NOMO-1 (cell line): ENCODE data around the gene GPR107.

ENCODE experiments used
- DNase-seq, 2 experiments: peaks; one replicate each; lab custom pipeline; 2025; ENCODE audit not compliant: unreplicated experiment in 2 of 2; lab: John Stamatoyannopoulos, UW

The GPR107 gene

DNA sequence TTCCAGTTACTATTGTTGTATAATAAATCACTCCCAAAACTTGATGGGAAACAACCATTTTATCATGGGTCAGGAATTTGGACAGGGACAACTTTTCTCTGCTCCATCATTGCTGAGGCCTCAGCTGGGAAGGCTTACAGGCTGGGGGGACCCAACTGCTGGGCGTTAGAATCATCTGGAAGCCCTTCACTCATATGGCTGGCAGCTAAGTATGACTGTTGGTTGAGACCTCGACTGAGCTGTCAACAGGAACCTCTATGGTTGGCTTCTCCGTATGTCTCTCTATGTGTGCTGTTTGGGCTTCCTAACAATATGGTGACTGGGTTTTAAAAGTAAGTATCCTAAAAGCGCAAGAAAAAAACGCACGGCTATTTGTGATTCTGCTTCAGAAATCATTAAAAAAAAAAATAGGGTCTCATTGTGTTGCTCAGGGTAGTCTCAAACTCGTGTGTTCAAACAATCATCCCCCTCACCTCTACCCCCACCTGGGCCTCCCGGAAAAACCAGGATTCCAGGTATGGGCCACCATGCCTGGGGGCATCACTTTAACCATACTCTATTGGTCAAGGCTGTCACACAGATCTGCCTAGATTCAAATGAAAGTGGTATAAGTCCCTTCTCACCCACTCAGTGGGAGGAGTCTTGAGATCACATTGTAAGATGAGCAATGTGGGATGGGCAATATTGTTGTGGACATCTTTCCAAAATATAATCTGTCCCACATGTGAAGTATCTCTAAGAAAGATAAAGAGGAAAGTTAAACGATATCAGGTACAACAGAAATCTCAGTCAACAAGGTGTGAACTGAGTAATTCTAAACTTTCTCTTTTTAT, 26.0 kb upstream of the GPR107 start:
- DNase-seq, result no peak

DNA sequence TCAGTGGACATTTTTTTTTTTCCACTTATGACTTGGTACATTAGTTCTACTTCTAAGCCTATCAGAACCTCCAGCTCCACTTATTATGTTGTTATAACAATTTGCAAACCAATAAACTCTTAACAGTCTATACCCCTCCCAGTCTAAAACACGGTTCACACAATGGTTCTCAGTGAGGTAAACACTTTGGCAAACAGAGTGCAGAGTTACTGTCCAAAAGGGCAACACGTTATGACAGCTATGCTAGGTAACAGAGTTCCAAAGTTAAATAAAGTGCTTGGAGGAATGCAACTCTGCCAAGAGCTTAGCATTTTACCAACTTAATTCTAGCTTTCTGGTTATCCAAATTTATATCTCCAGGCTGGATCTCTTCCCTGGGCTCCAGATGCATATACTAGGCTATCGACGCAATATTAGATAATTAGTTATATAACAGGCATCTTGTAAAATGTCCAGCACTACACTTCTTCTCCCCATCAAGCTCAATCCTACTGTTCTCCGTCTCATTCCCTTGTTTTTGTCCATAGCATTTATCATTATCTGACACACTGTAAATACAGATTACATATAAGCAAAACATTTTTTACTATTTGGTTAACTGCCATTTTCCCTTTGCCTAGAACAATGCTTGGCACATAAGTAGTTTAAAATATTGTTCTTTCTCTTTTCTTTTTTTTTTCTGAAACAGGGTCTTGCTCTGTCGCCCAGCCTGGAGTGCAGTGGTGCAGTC, 25.0 kb upstream of the GPR107 start:
- no peak for DNase-seq

DNA sequence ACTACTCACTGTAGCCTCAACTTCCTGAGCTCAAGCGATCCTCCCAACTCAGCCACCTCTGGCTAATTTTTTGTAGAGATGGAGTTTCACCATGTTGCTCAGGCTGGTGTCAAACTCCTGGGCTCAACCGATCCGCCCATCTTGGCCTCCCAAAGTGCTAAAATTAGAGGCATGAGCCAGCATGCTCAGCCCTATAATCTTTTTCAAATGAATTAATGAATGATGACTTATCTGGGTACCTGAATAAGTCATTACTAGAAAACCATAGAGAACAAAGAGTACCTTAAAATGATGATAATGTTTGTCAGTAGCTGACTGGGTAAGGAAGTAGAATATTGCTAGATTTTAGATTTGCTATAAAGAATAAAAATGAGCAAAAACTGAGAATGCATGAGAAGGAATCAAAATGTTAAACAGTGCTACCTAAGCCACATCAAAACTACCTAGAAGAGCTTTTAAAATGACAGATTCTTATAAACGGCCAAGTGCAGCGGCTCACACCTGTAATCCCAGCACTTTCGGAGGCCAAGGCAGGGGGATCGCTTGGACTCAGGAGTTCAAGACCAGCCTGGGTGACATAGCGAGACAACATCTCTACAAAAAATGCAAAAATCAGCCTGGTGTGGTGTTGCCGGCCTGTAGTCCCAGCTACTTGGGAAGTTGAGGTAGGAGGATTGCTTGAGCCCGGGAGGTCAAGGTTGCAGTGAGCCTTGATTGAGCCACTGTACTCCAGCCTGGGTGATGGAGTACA, 24.3 kb upstream of the GPR107 start:
- DNase-seq, result no peak

DNA sequence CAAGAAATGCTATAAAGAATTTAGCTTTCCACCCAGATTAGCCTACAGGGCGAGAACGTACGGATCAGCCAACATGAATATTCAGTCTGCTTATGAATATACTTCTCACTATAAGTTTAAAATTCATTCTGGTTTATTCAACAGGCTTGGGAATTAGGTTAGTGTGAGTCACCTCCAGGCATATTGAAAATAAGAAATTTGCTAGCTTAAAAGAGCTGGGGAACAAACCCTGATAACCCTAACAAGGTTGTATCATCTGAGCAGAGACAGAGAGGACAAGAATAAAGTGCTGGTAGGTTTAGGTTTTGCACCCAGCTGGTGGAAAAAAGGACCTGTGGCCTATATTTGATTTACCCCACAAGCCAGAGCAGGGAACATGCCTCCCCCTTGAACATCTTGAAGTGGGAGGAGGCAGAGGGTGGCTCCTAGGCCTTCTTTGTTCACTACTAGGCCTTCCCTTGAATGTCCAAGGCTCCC, 23.0 kb upstream of the GPR107 start:
- DNase-seq, result no peak

DNA sequence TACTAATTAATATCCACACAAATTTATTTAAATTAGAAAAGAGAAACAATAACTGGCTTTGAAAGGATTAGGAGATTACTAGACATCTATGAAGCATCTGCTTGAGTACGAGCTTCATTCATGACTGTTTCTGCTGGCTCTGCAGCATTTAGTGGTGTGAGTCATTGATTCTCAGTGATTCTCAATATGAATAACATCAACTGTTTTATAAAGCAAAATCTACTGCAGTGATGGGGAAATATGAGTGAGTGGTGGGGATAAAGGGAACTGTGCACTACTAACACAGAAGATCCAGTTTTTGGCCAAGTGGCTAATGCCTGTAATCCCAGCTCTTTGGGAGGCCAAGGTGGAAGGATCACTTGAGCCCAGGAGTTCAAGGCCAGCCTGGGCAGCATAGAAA, 19.1 kb upstream of the GPR107 start:
- DNase-seq, result peak in 1 of 2 experiments; percentile 28

DNA sequence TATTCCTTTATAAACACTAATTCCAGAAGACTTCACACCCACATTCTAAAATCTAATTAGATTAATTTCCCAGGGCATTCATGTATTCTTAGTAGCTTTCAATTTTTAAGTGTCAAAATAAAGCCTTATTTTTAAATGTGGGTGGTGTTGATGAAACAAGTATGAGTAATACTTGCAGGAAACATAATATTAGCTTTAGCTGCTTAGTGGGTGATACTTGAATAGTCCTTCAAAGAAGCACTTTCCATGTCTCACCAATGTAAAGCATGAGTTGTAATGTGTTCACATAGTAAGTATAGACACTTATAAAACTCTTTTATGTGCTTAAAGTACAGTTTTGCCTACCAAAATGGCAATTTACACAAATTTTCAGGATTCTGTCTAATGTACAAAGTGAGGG, 17.6 kb upstream of the GPR107 start:
- DNase-seq, result no peak

DNA sequence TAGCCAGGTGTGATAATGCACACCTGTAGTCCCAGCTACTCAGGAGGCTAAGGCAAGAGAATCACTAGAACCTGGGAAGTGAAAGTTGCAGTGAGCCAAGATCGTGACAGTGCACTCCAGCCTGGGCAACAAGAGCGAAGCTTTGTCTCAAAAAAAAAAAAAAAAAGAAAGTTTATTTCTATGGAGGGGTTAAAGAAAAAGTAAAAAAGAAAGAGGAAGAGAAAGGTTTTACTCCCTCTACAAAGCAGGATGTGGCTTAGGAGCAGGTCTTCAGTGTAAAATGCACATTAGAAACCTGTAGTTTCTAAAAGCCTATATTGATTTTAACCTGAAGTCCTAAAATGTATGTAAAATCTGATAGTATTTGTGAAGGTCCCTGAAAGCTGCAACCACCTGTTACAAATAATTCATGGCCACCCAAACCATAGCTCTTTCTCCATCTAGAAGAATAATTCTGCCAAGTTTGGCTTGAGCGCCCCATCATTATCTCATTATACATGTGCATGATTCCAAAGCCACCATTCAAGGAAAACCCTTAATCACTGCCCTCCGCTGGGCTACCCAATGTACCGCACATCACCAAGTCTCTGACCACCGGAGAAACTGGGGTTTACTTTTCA, 14.1 kb upstream of the GPR107 start:
- DNase-seq, result peak; percentile 51 to 74

DNA sequence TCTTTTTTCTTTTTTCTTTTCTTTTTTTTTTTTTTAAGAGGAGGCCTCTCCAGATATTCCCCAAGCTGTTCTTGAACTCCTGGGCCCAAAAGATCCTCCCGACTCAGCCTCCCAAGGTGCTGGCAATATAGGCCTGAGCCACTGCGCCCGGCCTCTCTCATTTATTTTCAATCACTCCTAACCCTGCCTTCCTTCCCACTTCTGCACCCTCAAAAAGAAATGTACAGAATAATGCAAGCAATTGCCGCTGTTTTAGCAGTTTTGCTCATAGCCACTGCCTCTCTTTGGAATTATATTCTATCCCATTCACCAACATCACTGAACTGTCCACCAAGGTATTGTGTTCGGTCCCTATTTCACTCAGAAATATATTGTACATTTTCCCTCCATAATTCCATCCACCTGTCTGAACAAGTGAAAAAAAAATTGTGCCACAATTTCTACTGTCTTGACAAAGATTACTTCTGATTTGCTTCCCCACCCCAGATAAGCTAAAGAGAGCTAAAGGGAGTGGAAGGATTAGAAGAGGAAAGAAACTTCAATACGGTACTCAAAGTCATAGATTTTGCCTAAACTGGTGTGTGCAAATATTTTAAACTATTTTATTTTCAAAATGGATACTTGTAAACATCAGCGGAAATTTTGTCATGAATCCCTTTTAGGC, 12.6 kb upstream of the GPR107 start:
- no peak for DNase-seq

DNA sequence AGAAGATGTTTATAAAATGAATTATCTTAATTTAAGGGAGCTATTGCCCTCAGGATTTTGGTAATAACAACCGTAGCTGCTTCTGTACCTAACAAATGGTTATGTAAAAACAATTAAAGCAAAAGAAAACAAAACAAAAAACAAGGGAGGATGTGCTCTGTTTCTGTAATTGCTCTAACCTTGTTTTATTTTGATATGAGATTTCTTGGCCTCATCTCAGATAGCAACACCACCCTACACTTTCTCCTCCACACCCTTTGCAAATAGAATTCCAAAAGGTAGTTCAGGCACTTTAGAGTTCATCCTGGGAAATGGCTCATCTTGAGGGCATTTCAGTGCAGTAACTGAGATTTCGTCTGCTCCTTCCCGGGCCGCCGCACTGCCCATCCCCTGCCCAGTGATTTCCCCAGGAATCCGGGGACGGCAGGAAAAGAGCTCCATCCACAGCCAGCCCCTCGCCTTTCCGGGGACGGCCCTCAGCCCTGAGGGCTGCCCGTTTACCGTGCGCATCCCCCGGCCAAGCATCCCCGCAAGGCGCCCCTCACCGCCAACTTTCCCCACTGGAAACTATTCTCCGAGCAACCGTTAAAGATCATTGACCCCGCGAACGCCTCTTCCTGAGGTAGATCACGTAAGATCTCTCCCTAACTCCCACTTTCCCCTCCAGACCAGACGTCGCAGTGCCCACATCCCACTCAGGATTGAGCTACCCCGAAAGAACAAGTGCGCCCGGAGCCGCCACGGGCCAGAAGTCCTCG, 11.9 kb upstream of the GPR107 start:
- DNase-seq, result no peak

DNA sequence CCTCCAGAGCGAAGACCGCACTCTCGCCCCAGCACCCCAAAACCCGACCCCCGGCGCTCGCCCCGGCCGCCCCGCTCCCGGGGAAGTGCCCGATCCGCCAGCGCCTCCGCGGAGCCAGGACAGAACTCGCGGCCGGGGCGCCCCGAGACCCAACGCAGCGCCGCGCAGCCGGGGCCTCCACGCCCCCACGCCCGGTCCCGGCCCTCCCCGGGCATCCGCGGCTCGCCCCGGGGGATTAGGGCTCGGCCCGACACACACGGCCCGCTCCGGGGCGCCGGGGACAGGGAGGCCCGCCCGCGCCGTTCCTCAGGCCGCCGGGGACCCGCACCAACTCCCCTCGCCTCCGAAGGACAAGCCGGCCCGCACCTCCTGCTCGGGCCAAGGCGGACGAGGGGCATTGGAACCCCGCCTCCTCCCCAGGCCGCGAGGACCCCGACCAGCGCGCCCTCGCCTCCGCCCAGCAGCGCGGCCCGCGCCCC, 11.3 kb upstream of the GPR107 start:
- no peak for DNase-seq

DNA sequence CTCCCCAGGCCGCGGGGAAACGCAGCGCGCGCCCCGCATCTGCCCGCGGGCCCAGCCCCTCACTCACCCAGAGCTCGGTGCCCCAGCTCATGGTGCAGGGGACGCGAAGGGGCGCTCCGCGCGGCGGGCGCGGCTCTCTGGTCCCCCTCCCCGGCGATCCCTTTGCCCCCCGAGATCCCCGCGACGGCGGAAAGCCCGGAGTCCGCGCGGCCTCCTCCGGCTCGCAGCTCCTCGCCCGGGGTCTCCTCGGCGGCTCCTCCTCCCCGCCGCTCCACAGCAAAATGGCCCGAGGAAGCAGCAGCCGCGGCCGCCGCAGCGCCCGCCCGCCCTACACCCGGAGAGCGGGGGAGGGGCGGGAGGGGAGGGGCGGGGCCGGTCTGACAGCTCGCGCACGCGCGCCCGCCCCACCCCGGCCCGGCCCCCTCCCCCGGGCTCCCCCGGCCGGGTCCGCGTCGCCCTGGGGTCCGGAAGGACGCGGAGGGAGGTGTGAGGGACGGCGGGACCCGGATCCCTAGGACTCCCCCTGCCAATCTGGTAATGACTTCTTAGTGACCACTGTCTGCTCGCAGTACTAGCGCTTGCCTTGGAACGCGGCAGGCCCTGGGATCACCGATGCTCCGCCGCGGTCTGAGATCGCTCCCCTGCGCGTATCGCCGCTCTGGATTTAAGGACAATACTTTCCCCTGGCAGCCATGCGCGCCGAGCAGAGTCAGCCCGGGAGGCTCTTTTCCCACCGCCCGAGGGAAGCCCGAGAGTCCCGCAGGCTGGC, 10.6 kb upstream of the GPR107 start, which contains the start of gene FNBP1:
TSS of gene FNBP1 (minus strand) at position 305 of the 769 bp plus-strand sequence. CDS start at position 91, 214 bp downstream.
- peak; percentile 62 to 75 for DNase-seq

DNA sequence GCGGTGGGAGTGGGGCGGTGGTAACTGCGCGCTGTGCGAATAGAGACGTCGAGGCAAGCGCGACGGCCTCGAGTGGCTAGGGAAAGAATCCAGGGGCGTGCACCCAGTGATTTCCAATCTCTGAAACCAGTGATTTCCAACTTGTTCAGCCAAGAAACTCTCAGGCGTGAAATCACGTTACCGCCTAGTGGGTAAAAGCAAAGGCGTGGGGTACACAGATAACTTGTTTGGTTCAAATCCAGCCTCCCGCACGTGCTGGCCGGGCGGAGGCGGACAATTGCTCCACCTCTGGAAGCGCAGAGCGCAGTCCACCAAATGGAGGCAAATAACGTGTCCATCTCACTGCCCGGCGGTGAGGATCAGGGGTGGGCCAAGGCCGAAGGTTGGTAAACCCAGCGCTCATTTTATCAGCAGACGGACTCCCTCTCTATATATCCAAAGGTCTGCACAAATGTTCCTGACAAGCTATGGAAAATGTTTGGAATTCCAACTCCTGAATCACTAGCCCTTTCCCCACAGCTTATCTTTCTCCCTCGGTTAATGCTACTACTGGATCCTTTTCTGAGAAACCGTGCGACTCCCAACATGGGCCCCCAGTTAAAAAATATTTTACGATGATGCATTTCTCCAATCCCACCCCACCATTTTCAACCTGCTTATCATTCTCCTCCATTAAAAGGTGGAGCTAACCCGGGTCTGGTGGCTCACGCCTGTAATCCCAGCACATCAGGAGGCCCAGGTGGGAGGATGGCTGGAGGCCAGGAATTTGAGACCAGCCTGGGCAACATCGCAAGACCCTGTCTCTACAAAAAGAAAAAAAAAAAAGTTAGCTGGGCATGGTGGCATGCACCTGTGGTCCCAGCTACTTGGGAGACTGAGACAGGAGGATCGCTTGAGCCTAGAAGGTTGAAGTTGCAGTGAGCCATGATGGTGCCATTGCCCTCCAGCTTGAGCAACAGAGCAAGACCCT, 9.8 kb upstream of the GPR107 start:
- no peak for DNase-seq

DNA sequence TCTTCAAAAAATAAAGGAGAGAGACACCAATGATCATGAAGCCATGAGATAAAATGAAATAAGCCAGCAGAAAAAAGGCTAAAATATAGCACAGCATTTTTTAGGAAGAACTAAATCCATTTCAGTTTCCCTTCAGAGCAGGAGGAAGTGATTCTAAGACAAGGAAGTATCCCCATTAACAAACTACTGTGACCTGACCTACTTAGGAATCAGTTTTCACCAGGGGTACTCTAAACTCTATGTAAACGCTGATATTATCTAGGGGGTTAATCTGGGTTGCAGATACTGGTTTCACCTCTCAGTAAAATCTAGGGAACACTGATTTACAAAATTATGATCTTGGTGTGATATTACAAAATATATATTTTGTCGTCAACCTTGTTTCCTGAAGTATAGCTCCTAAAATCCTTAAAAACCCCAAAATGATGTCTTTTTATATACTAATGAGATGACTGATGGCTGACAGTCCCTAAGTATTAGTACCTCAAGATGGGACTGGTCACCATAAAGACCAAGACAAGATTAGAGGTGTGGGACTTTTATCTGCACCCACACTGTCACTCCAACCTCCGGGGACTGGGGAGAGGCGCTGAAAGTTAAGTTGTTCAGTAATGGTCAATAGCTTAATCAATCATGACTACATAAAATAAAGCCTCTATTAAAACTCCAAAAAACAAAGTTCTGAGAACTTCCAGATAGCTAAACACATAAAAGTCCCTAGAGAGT, 7.8 kb upstream of the GPR107 start:
- peak in 1 of 2 experiments; percentile 70 for DNase-seq

DNA sequence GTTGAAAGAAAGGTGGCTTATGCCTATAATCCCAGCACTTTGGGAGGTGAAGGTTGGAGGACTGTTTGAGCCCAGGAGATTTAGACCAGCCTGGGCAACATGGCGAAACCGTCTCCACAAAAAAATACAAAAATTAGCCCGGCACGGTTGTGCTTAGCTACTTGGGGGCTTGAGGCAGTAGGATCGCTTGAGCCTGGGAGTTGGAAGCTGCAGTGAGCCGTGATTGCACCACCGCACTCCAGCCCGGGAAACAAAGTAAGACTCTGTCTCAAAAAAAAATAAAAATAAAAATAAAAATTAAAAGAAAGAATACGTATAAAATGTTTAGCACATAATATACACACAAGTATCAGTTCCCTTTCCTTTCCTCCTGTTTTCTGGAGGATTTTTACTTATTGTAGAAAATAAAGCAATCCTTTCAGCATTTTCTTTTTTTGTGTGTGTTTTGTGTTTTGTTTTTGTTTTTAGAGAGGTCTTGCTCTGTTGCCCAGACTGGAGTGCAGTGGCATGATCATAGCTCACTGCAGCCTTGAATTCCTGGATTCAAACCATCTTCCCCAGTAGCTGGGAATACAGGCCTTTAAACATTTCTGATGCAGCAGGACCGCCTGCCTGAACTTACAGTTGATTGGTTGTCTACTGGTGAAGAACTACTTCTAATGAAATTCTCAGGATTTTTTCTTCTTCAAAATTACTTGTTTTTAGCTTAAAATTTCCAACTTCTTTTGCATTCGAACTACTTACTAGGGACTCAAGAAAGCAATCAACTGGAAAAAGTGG, 4.1 kb upstream of the GPR107 start:
- no peak for DNase-seq

DNA sequence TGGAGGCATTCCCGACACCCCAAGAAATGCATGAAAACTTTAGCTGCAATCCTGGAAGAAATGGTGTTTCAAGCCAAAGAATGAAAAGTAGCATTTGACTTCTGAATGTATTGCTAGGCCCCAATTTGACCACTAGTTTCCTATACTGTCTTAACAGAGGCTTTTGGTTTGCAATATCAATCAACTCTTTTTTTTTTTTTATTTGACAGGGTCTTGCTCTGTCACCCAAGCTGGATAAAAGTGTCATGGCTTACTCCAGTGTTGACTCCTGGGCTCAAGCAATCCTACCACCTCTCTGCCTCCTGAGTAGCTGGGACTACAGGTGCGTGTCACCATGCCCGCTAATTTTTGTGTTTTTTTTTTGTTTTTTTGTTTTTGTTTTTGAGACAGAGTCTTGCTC, 3.2 kb upstream of the GPR107 start:
- no peak for DNase-seq

DNA sequence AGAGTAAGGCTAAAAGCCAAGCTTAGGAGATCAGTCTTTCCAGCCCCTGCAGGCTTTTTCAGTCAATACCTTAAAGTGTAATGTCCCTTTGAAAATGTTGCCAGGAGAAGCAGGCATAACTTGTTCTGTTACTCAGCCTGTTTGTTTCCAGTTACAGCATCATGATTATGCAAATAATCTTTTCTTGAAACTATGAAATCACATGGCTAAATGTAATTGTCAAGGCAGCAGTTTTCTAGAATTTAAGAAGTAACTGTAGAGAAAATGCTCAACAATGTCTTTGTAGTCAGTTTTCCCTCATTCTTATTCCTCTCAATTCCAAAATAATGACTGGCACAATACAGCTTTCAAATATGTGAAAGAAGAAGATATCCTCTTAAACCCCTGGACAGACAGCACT, 1.9 kb upstream of the GPR107 start:
- DNase-seq, result no peak
